Sigmoid colon (tissue), 7 donors: ENCODE measurements around the gene EP400. TPM values are rescaled to one million over a fixed set of nuclear protein-coding genes. Genes with fewer than 3 reads are reported as not detected.
"Not testable (repeated sequence)": the region's sequence is repeated elsewhere in the genome, so short reads cannot be mapped to it uniquely, and the experiment has no call there.

Experiments
- DNase-seq: peaks from one replicate; pipeline ENCODE4 v3.0.0-alpha.2; 2019
- H3K27ac ChIP-seq, 4 donors: fragments of 200-600 bp; sonication (generic); one replicate each; pipeline ENCODE4 v1.5.1; 2016 to 2019; ENCODE audit warnings: mild to moderate bottlenecking in 1 of 4
- H3K27me3 ChIP-seq, 3 donors: fragments of 200-600 bp; sonication (generic); one replicate each; pipeline ENCODE4 v1.5.1; 2019; ENCODE audit warnings: mild to moderate bottlenecking in 1 of 3
- H3K36me3 ChIP-seq, 4 donors: fragments of 200-600 bp; sonication (generic); one replicate each; pipeline ENCODE4 v1.5.1; 2016 to 2019
- H3K4me1 ChIP-seq, 4 donors: fragments of 200-600 bp; sonication (generic); one replicate each; pipeline ENCODE4 v1.5.1; 2017 to 2019
- H3K4me3 ChIP-seq, 4 donors: fragments of 200-600 bp; sonication (generic); one replicate each; pipeline ENCODE4 v1.5.1; 2017 to 2019; ENCODE audit warnings: mild to moderate bottlenecking in 2 of 4, moderate library complexity in 1 of 4
- H3K9me3 ChIP-seq, 4 donors: fragments of 200-600 bp in 3 of 4; sonication (generic) in 3 of 4; one replicate each; pipeline versions ENCODE4 v1.5.1 to v1.6.1; 2013 to 2019
- CTCF ChIP-seq, 4 experiments: fragments of 450-650 bp in 3 of 4; fragments of 200-600 bp in 1 of 4; IDR thresholded peaks; one replicate each; pipeline ENCODE4 v1.5.1; 2016 to 2019; ENCODE audit warnings: antibody characterized with exemption in 4 of 4, mild to moderate bottlenecking in 3 of 4, moderate library complexity in 2 of 4
- EP300 ChIP-seq, 4 donors: sonication (generic); formaldehyde crosslinking; IDR thresholded peaks; one replicate each; pipeline ENCODE4 v1.6.1; 2017; ENCODE audit warnings: antibody characterized with exemption in 4 of 4
- POLR2A ChIP-seq, 2 donors: fragments of 450-650 bp; IDR thresholded peaks; one replicate each; pipeline ENCODE4 v1.6.1; 2016; ENCODE audit warnings: antibody characterized with exemption in 2 of 2, mild to moderate bottlenecking in 2 of 2, moderate library complexity in 2 of 2
- POLR2AphosphoS5 ChIP-seq, 4 donors: sonication (generic); formaldehyde crosslinking; IDR thresholded peaks; one replicate each; pipeline ENCODE4 v1.6.1; 2017; ENCODE audit warnings: antibody characterized with exemption in 4 of 4
- WGBS, 2 donors: extraction: QIAGEN DNeasy Blood & Tissue Kit; methylation state at CpG; one replicate each; pipeline ENCODE4 v1.1.7; 2013; 5-methylcytosine and 5-hydroxymethylcytosine counted together
- intact Hi-C: fragments of 100-400 bp; cut with DNase I; formaldehyde crosslinking; loops from one replicate; pipeline ENCODE4 v1.15.1; 2023
- polyA plus RNA-seq, 3 donors: library from polyadenylated mRNA; stranded (reverse); fragments of 200-250 nt; gene quantifications; one replicate each; pipeline ENCODE4 v1.2.3, GENCODE V29; 2013
- total RNA-seq, 4 donors: library from RNA; depleted of rRNA; stranded (reverse); fragments of >200 nt; gene quantifications; one replicate each; pipeline ENCODE4 v1.1.0, GENCODE V29; 2016
- donor health status: healthy with polysubstance abuse.
- donor health status: Bipolar disorder and iron deficiency.
- donor health status: healthy.

Gene EP400
- total and polyA plus RNA-seq, 7 donors: 3.2 to 35.7 (median 14.6) TPM

DNA sequence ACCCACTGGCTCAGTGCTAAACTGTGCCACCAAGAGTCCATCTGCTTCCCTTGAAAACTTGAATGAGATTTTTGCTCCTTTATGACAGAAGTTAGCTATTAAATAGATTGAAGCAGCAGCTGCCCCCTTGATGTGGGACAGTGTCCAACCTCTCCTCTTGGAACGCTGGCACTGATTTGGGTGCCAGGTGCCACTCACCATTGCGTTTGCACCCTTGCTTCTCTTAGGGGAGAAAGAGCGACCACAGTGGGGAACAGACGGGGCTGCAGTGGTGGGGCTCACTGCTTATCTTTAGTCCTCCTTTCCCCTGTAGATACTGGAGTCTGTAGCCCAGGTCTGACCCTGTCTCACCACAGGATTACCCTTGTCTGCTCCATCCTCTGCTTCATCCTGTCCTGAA is 9.4 kb downstream of the EP400 start:
- no peak for DNase-seq
- Histone ChIP-seq H3K27ac (no peak overlapping the region), H3K9me3 (no peaks in the 10 kb centered on the region), H3K4me3 (no peak overlapping the region), H3K36me3 (peaks cover 0 to 19% (median 0%) of the 10 kb centered on the region in 4 donors), H3K4me1 (peaks cover 0 to 38% (median 29%) of the 10 kb centered on the region in 4 donors), H3K27me3 (no peaks in the 10 kb centered on the region)
- WGBS, 2 donors: 78 to 87% methylated on average over 4 of the region's 4 CpGs
- intact Hi-C loops: no loop called here
- TF ChIP-seq CTCF (IDR thresholded peaks at IDR 0.05): no peak
- no peak for TF ChIP-seq POLR2AphosphoS5 (IDR thresholded peaks at IDR 0.05)
- TF ChIP-seq EP300 (IDR thresholded peaks at IDR 0.05): no peak
- no peak for TF ChIP-seq POLR2A (IDR thresholded peaks at IDR 0.05)

- H3K36me3 ChIP-seq: peaks cover 0 to 19% (median 0%) of the 10 kb centered on the region in 4 donors
- intact Hi-C loops: no loop called here
- no peaks in the 10 kb centered on the region for H3K27me3 ChIP-seq
- DNase-seq: no peak
- 84 to 89% methylated on average over 16 of the region's 16 CpGs for whole genome bisulfite sequencing, 2 donors
- no peak overlapping the region for H3K27ac ChIP-seq
- TF ChIP-seq POLR2A (IDR thresholded peaks at IDR 0.05): no peak
- TF ChIP-seq CTCF (IDR thresholded peaks at IDR 0.05): no peak
- no peak for TF ChIP-seq POLR2AphosphoS5 (IDR thresholded peaks at IDR 0.05)
- H3K9me3 ChIP-seq: no peaks in the 10 kb centered on the region
- H3K4me3 ChIP-seq: no peak overlapping the region
- peaks cover 0 to 40% (median 29%) of the 10 kb centered on the region in 4 donors for H3K4me1 ChIP-seq
Observed at GRCh38 chr12:131959641-131960589, 10.2 kb downstream of the EP400 start.

GRCh38 chr12:131960590-131961325 is 11.0 kb downstream of the EP400 start:
- 94 to 95% methylated on average over 22 to 23 of the region's 30 CpGs for WGBS, 2 donors
- H3K9me3 ChIP-seq, H3K27ac ChIP-seq, H3K4me3 ChIP-seq, intact Hi-C loops, H3K27me3 ChIP-seq, DNase-seq: not testable (repeated sequence)
- Histone ChIP-seq H3K36me3 (peaks cover 0 to 19% (median 0%) of the 10 kb centered on the region in 4 donors), H3K4me1 (peaks cover 0 to 49% (median 30%) of the 10 kb centered on the region in 4 donors)

- H3K9me3 ChIP-seq, H3K4me3 ChIP-seq, H3K27me3 ChIP-seq, DNase-seq, H3K27ac ChIP-seq, intact Hi-C loops: not testable (repeated sequence)
- Histone ChIP-seq H3K36me3 (peaks cover 0 to 19% (median 0%) of the 10 kb centered on the region in 4 donors), H3K4me1 (peaks cover 0 to 48% (median 30%) of the 10 kb centered on the region in 4 donors)
- 94 to 97% methylated on average over 12 of the region's 20 CpGs for WGBS, 2 donors
Observed at GRCh38 chr12:131961328-131961727, 11.6 kb downstream of the EP400 start.

DNA sequence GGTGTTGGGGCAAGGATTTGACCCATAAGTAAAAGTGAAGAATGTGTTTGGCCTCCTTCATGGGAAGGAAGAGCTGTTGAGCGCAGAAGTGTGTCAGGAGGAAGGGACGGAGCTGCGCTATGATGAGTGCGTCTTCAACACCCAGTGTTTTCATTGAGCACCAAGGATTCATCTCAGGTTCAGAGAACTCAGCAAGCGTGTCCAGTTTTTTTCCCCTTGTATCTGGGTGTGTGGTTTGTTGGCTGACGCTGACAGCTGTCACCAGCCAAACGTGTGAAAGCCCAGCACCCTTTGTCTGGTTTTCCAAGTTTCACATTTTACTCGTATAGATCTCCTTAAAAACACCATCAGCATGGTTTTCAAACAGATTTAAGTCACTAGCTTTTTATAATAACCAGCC is 12.3 kb downstream of the EP400 start:
- DNase-seq: no peak
- TF ChIP-seq POLR2A (IDR thresholded peaks at IDR 0.05) (no peak), EP300 (IDR thresholded peaks at IDR 0.05) (no peak), POLR2AphosphoS5 (IDR thresholded peaks at IDR 0.05) (no peak), CTCF (IDR thresholded peaks at IDR 0.05) (no peak)
- intact Hi-C loops: no loop called here
- H3K27ac ChIP-seq: no peak overlapping the region
- H3K36me3 ChIP-seq: peaks cover 0 to 19% (median 0%) of the 10 kb centered on the region in 4 donors
- peaks cover 0 to 41% (median 25%) of the 10 kb centered on the region in 4 donors for H3K4me1 ChIP-seq
- H3K4me3 ChIP-seq: no peak overlapping the region
- H3K9me3 ChIP-seq: no peaks in the 10 kb centered on the region
- 88 to 91% methylated on average over 8 of the region's 8 CpGs for WGBS, 2 donors
- H3K27me3 ChIP-seq: no peaks in the 10 kb centered on the region
